GM23248 (cell line): Measurements from ENCODE around the gene SEC14L1. TPM values are rescaled to one million over a fixed set of nuclear protein-coding genes. Genes with fewer than 3 reads are reported as not detected.
A peak's percentile ranks its signal among the peaks of the same experiment; 100 is the strongest.

Experiments used
- DNase-seq: peaks from one replicate; pipeline ENCODE4 v3.0.0-alpha.2; 2015
- H2AFZ ChIP-seq: fragments of 200-600 bp; sonication (generic); 2 replicates; pipeline ENCODE4 v1.6.1; 2016; ENCODE audit warnings: antibody characterized with exemption
- H3F3A ChIP-seq: fragments of 200-600 bp; sonication (generic); 2 replicates; pipeline ENCODE4 v1.6.1; 2016; ENCODE audit warnings: mild to moderate bottlenecking, antibody characterized with exemption, mixed run types; ENCODE audit not compliant: insufficient read depth
- H3K27ac ChIP-seq: fragments of 200-600 bp; sonication (generic); 2 replicates; pipeline ENCODE4 v1.5.1; 2016; ENCODE audit warnings: mild to moderate bottlenecking
- H3K27me3 ChIP-seq: fragments of 200-600 bp; sonication (generic); replicated peaks from 2 replicates; pipeline ENCODE4 v1.6.1; 2016; ENCODE audit warnings: mild to moderate bottlenecking; ENCODE audit not compliant: insufficient read depth
- H3K36me3 ChIP-seq: fragments of 200-600 bp; sonication (generic); 2 replicates; pipeline ENCODE4 v1.6.1; 2016; ENCODE audit warnings: low read depth, mild to moderate bottlenecking
- H3K4me1 ChIP-seq: fragments of 200-600 bp; sonication (generic); 2 replicates; pipeline ENCODE4 v1.6.1; 2016; ENCODE audit warnings: mild to moderate bottlenecking; ENCODE audit not compliant: insufficient read depth
- H3K4me2 ChIP-seq: fragments of 200-600 bp; sonication (generic); one replicate; pipeline ENCODE4 v1.6.1; 2016; ENCODE audit warnings: mild to moderate bottlenecking; ENCODE audit not compliant: unreplicated experiment
- H3K4me3 ChIP-seq: fragments of 200-600 bp; sonication (generic); 2 replicates; pipeline ENCODE4 v1.5.1; 2016; ENCODE audit warnings: mild to moderate bottlenecking
- H3K79me2 ChIP-seq: fragments of 200-600 bp; sonication (generic); 2 replicates; pipeline ENCODE4 v1.6.1; 2016; ENCODE audit warnings: mild to moderate bottlenecking; ENCODE audit not compliant: insufficient read depth
- H3K9ac ChIP-seq: fragments of 200-600 bp; sonication (generic); 2 replicates; pipeline ENCODE4 v1.6.1; 2016; ENCODE audit warnings: mild to moderate bottlenecking
- H3K9me2 ChIP-seq: fragments of 200-600 bp; sonication (generic); 2 replicates; pipeline ENCODE4 v1.6.1; 2016; ENCODE audit warnings: mixed run types, mild to moderate bottlenecking, moderate library complexity; ENCODE audit not compliant: insufficient read depth
- H3K9me3 ChIP-seq: fragments of 200-600 bp; sonication (generic); one replicate; pipeline ENCODE4 v1.6.1; 2017; ENCODE audit warnings: low read depth
- H4K20me1 ChIP-seq: fragments of 200-600 bp; sonication (generic); 2 replicates; pipeline ENCODE4 v1.6.0; 2016; ENCODE audit not compliant: insufficient read depth
- EZH2 ChIP-seq: fragments of 200-600 bp; sonication (generic); IDR thresholded peaks from 2 replicates; pipeline ENCODE4 v1.6.1; 2018; ENCODE audit warnings: antibody characterized with exemption, mild to moderate bottlenecking; ENCODE audit not compliant: insufficient read depth, poor library complexity, severe bottlenecking
- EZH2phosphoT487 ChIP-seq: fragments of 200-600 bp; sonication (generic); IDR thresholded peaks from 2 replicates; pipeline ENCODE4 v1.6.1; 2018; ENCODE audit warnings: antibody characterized with exemption, moderate library complexity, mild to moderate bottlenecking, low read depth; ENCODE audit not compliant: insufficient read depth
- WGBS, 2 experiments: methylation state at CpG; one replicate each; pipeline ENCODE4 v1.1.6; 2015 to 2017; ENCODE audit warnings: low lambda C conversion rate in 2 of 2, low coverage in 1 of 2; ENCODE audit errors: missing lambda C conversion rate in 2 of 2; 5-methylcytosine and 5-hydroxymethylcytosine counted together
- in situ Hi-C: fragments of 300-500 bp; cut with MboI; formaldehyde crosslinking; loops from 2 replicates; pipeline ENCODE4 v1.15.0; 2020
- polyA plus RNA-seq: library from polyadenylated mRNA; unstranded; fragments of >200 nt; fragmentation: Nextera tagmentation; extraction: Ambion mirVana; gene quantifications from 2 replicates; pipeline ENCODE4 v1.2.1, GENCODE V29; 2016
- total RNA-seq: library from RNA; depleted of rRNA; stranded (reverse); fragments of >200 nt; shearing (Covaris generic); gene quantifications from 2 replicates; pipeline ENCODE4 v1.2.3, GENCODE V29; 2014

SEC14L1 gene
- total and polyA plus RNA-seq, 2 experiments from 2014 or later = 24.4 to 26.8 TPM

DNA sequence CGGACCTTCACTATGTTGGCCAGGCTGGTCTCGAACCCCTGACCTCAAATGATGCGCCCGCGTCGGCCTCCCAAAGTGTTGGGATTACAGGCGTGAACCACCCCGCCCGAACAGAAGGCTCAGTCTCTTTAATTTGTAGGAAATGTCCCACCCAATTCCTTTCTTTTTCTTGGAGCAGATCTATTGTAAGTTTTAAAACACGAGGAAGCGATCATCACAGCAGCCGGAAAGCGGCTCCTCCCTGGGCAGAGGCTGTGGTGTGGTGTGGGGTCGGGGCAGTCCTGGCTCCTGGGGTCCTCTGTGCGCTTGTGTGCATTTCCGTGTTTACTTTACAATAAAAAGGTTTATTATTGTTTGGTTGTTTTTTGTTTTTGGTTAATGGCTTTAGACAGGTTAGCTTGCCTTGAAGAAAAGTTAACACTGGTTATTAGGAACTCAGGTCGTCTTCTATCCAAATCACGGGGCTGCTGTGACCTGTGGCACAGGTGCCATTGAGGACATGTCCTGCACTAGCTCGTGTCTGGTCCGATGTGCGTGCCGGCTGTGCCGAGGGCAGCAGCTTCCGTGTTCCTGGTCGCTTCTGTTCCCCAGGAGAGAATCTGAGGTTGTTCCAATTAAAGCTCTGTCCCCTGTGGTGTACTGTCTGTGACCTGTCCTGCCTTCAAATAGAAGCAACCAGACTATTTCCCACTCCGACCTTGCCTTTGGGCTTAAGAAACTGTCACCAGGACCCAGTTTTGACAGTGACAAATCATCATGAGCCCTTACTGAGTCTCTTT is 83.1 kb downstream of the SEC14L1 start:
- in situ Hi-C loops = loop anchor here (10.0 kb wide), 1 partner anchor 129 kb away; no protein-coding TSS in a partner anchor
- Histone ChIP-seq H3K36me3 (peaks cover 2% of the 10 kb centered on the region; the same call in 1 of the 2 replicates), H3K4me1 (no peaks in the 10 kb centered on the region), H3K9ac (no peak overlapping the region), H2AFZ (no peak overlapping the region), H3K4me2 (no peak overlapping the region), H3F3A (peaks cover 6% of the 10 kb centered on the region; the same call in 1 of the 2 replicates), H3K79me2 (no peaks in the 10 kb centered on the region), H3K27me3 (no peaks in the 10 kb centered on the region), H3K9me2 (no peaks in the 10 kb centered on the region), H3K27ac (no peak overlapping the region), H4K20me1 (no peaks in the 10 kb centered on the region), H3K4me3 (no peak overlapping the region), H3K9me3 (no peaks in the 10 kb centered on the region)
- 56 to 60% methylated on average over 26 of the region's 26 CpGs for WGBS, 2 experiments
- no peak for DNase-seq
- TF ChIP-seq EZH2phosphoT487 (no peak), EZH2 (no peak)

DNA sequence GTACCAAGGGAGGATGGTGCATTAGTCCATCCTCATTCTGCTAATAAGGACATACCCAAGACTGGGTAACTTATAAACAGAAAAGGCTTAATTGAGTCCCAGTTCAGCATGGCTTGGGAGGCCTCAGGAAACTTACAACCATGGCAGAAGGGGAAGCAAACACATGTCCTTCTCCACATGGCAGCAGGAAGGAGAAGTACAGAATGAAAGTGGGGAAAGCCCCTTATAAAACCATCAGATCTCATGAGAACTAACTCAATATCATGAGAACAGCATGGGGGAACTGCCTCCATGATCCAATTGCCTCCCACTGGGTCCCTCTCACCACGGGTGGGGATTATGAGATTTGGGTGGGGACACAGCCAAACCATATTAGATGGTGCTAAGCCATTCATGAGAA is 84.5 kb downstream of the SEC14L1 start:
- no peaks in the 10 kb centered on the region for H3K27me3 ChIP-seq
- TF ChIP-seq EZH2phosphoT487 = no peak
- TF ChIP-seq EZH2 = no peak
- no peak overlapping the region for H3K4me2 ChIP-seq
- H2AFZ ChIP-seq = no peak overlapping the region
- no peaks in the 10 kb centered on the region for H4K20me1 ChIP-seq
- no peak for DNase-seq
- H3K9me3 ChIP-seq = no peaks in the 10 kb centered on the region
- H3K4me3 ChIP-seq = no peak overlapping the region
- no peak overlapping the region for H3K9ac ChIP-seq
- H3F3A ChIP-seq = peaks cover 6% of the 10 kb centered on the region; the same call in 1 of the 2 replicates
- H3K9me2 ChIP-seq = no peaks in the 10 kb centered on the region
- in situ Hi-C loops = loop anchor here (10.0 kb wide), 1 partner anchor 130 kb away; no protein-coding TSS in a partner anchor
- 100% methylated on average over 1 of the region's 1 CpG for WGBS, 2 experiments
- H3K36me3 ChIP-seq = no peaks in the 10 kb centered on the region
- no peaks in the 10 kb centered on the region for H3K4me1 ChIP-seq
- H3K79me2 ChIP-seq = no peaks in the 10 kb centered on the region
- H3K27ac ChIP-seq = no peak overlapping the region

- no peaks in the 10 kb centered on the region for H3K79me2 ChIP-seq
- no peaks in the 10 kb centered on the region for H4K20me1 ChIP-seq
- H3K9me3 ChIP-seq = no peaks in the 10 kb centered on the region
- H3K4me2 ChIP-seq = no peak overlapping the region
- no peak overlapping the region for H3K4me3 ChIP-seq
- H3F3A ChIP-seq = no peaks in the 10 kb centered on the region; the same call in 1 of the 2 replicates
- in situ Hi-C loops = loop anchor here (10.0 kb wide), 1 partner anchor 133 kb away; no protein-coding TSS in a partner anchor
- peak overlapping the region; percentile 17; the same call in 1 of the 2 replicates for H3K9ac ChIP-seq
- H3K4me1 ChIP-seq = no peaks in the 10 kb centered on the region
- H3K9me2 ChIP-seq = no peaks in the 10 kb centered on the region
- no peak overlapping the region for H3K27ac ChIP-seq
- DNase-seq = peak; percentile 49
- 0 out of 2 replicates have a peak overlapping the region, but pooled peaks have one; percentile 11 for H2AFZ ChIP-seq
- TF ChIP-seq EZH2 = no peak
- TF ChIP-seq EZH2phosphoT487 = no peak
- H3K36me3 ChIP-seq = no peaks in the 10 kb centered on the region
- 41 to 44% methylated on average over 23 of the region's 23 CpGs for WGBS, 2 experiments
- no peaks in the 10 kb centered on the region for H3K27me3 ChIP-seq
Observed at GRCh38 chr17:77227461-77228240, 86.9 kb downstream of the SEC14L1 start.

- in situ Hi-C loops = loop anchor here (10.0 kb wide), 1 partner anchor 133 kb away; no protein-coding TSS in a partner anchor
- H3K79me2 ChIP-seq = no peaks in the 10 kb centered on the region
- WGBS, 2 experiments = 91% methylated on average over 16 of the region's 16 CpGs
Observed at GRCh38 chr17:77228241-77228752, 87.5 kb downstream of the SEC14L1 start.

More at GRCh38 chr17:77228241-77228752, 87.5 kb downstream of the SEC14L1 start:
- no peaks in the 10 kb centered on the region for H3K9me2 ChIP-seq
- TF ChIP-seq EZH2phosphoT487 (no peak), EZH2 (no peak)
- no peak for DNase-seq
- peaks cover 5% of the 10 kb centered on the region for H3F3A ChIP-seq
- no peak overlapping the region for H3K27ac ChIP-seq
- H4K20me1 ChIP-seq = no peaks in the 10 kb centered on the region
- H3K9me3 ChIP-seq = no peaks in the 10 kb centered on the region
- H3K4me3 ChIP-seq = no peak overlapping the region
- no peak overlapping the region for H3K4me2 ChIP-seq
- H3K27me3 ChIP-seq = no peaks in the 10 kb centered on the region
- no peak overlapping the region for H2AFZ ChIP-seq
- H3K36me3 ChIP-seq = no peaks in the 10 kb centered on the region
- H3K9ac ChIP-seq = no peak overlapping the region
- no peaks in the 10 kb centered on the region for H3K4me1 ChIP-seq
